Suppressor macrophage treated with lipopolysaccharide for 1 hour (primary cell): Measurements from ENCODE around the gene GTF3C4.
"Not testable (repeated sequence)": the region's sequence is repeated elsewhere in the genome, so short reads cannot be mapped to it uniquely, and the experiment has no call there.

Experiments
- DNase-seq, 3 donors: peaks; one replicate each; pipeline ENCODE4 v3.0.0-alpha.2; 2020 to 2022

GTF3C4 gene

GRCh38 chr9:132708239-132708638 is 38.0 kb downstream of the GTF3C4 start:
- DNase-seq: no peak

GRCh38 chr9:132708769-132709430 is 38.6 kb downstream of the GTF3C4 start:
- DNase-seq: no peak

GRCh38 chr9:132710333-132710732 is 40.1 kb downstream of the GTF3C4 start:
- no peak for DNase-seq

GRCh38 chr9:132711152-132711551 is 40.9 kb downstream of the GTF3C4 start:
- not testable (repeated sequence) for DNase-seq

GRCh38 chr9:132711846-132712245 is 41.6 kb downstream of the GTF3C4 start:
- no peak for DNase-seq

- DNase-seq: no peak
Measured at GRCh38 chr9:132712753-132713152, 42.5 kb downstream of the GTF3C4 start.

- no peak for DNase-seq
Measured at GRCh38 chr9:132716007-132716406, 45.7 kb downstream of the GTF3C4 start.

- DNase-seq: no peak
Measured at GRCh38 chr9:132717326-132717945, 47.2 kb downstream of the GTF3C4 start.

GRCh38 chr9:132718381-132718928 is 48.2 kb downstream of the GTF3C4 start:
- DNase-seq: not testable (repeated sequence)

- no peak for DNase-seq
Measured at GRCh38 chr9:132721661-132722060, 51.4 kb downstream of the GTF3C4 start.

GRCh38 chr9:132722564-132723065 is 52.4 kb downstream of the GTF3C4 start:
- DNase-seq: no peak

GRCh38 chr9:132723809-132724208 is 53.5 kb downstream of the GTF3C4 start:
- DNase-seq: no peak

- DNase-seq: no peak
Measured at GRCh38 chr9:132725306-132725705, 55.0 kb downstream of the GTF3C4 start.

GRCh38 chr9:132726576-132727130 is 56.4 kb downstream of the GTF3C4 start:
- DNase-seq: peak; percentile 52 to 67 (median 54)

- DNase-seq: no peak
Measured at GRCh38 chr9:132728071-132728470, 57.8 kb downstream of the GTF3C4 start.

GRCh38 chr9:132728497-132728896 is 58.2 kb downstream of the GTF3C4 start:
- DNase-seq: no peak

- no peak for DNase-seq
Measured at GRCh38 chr9:132729235-132729890, 59.1 kb downstream of the GTF3C4 start.

- no peak for DNase-seq
Measured at GRCh38 chr9:132730054-132731033, 60.1 kb downstream of the GTF3C4 start.

GRCh38 chr9:132731230-132731629 is 61.0 kb downstream of the GTF3C4 start:
- DNase-seq: no peak

GRCh38 chr9:132732326-132733259 is 62.3 kb downstream of the GTF3C4 start:
- DNase-seq: no peak

- no peak for DNase-seq
Measured at GRCh38 chr9:132733260-132733815, 63.1 kb downstream of the GTF3C4 start.
